Glutamatergic neuron (in vitro differentiated cells): ENCODE results near the gene PKHD1. TPM values are rescaled to one million over a fixed set of nuclear protein-coding genes. Genes with fewer than 3 reads are reported as not detected.
"Not testable (repeated sequence)": the region's sequence is repeated elsewhere in the genome, so short reads cannot be mapped to it uniquely, and the experiment has no call there.

Experiments
- DNase-seq: peaks from one replicate; pipeline ENCODE4 v3.0.0; 2022
- H3K27ac Mint-ChIP-seq: one replicate; pipeline ENCODE4 v1.8.0; 2020; ENCODE audit warnings: mild to moderate bottlenecking, mixed read lengths, inconsistent platforms; ENCODE audit not compliant: unreplicated experiment
- H3K27me3 Mint-ChIP-seq: one replicate; pipeline ENCODE4 v1.8.0; 2020; ENCODE audit warnings: mild to moderate bottlenecking, moderate library complexity, mixed read lengths, inconsistent platforms; ENCODE audit not compliant: unreplicated experiment
- H3K36me3 Mint-ChIP-seq: one replicate; pipeline ENCODE4 v1.8.0; 2020; ENCODE audit warnings: mild to moderate bottlenecking, mixed read lengths, inconsistent platforms; ENCODE audit not compliant: unreplicated experiment
- H3K4me1 Mint-ChIP-seq: one replicate; pipeline ENCODE4 v1.8.0; 2020; ENCODE audit warnings: mild to moderate bottlenecking, low read depth, mixed read lengths, inconsistent platforms; ENCODE audit not compliant: unreplicated experiment
- H3K4me3 Mint-ChIP-seq: one replicate; pipeline ENCODE4 v1.8.0; 2020; ENCODE audit warnings: mild to moderate bottlenecking, mixed read lengths, inconsistent platforms; ENCODE audit not compliant: unreplicated experiment
- H3K9me3 Mint-ChIP-seq: one replicate; pipeline ENCODE4 v1.8.0; 2020; ENCODE audit warnings: mild to moderate bottlenecking, moderate library complexity, mixed read lengths, inconsistent platforms; ENCODE audit not compliant: unreplicated experiment
- CTCF ChIP-seq: fragments of 200-600 bp; sonication (generic); IDR thresholded peaks from one replicate; pipeline ENCODE4 v1.5.0; 2021; ENCODE audit not compliant: partially characterized antibody, unreplicated experiment
- total RNA-seq: library from RNA; stranded (reverse); fragmentation: NEBNext Ultra II Directional; extraction: Animal tissue kit (Norgen Biotek cat#: 25700); gene quantifications from one replicate; pipeline ENCODE4 v1.2.1, GENCODE V29; 2021; ENCODE audit not compliant: unreplicated experiment

The PKHD1 gene
- total RNA-seq, 1 donor from 2014 or later = 0.02 TPM

- Mint-ChIP-seq H3K4me3 (no peak overlapping the region), H3K27ac (no peak overlapping the region), H3K9me3 (no peaks in the 10 kb centered on the region), H3K36me3 (no peaks in the 10 kb centered on the region), H3K27me3 (no peaks in the 10 kb centered on the region), H3K4me1 (no peaks in the 10 kb centered on the region)
- no peak for TF ChIP-seq CTCF
- no peak for DNase-seq
Measured at GRCh38 chr6:51949526-51949925, 137.9 kb downstream of the PKHD1 start.

- not testable (repeated sequence) for H3K27ac Mint-ChIP-seq, H3K4me1 Mint-ChIP-seq, H3K27me3 Mint-ChIP-seq, H3K9me3 Mint-ChIP-seq, H3K36me3 Mint-ChIP-seq, H3K4me3 Mint-ChIP-seq, DNase-seq
Measured at GRCh38 chr6:51939695-51940094, 147.7 kb downstream of the PKHD1 start.

- Mint-ChIP-seq H3K27me3 (no peaks in the 10 kb centered on the region), H3K36me3 (peaks cover 5% of the 10 kb centered on the region), H3K27ac (no peak overlapping the region), H3K4me1 (no peaks in the 10 kb centered on the region), H3K9me3 (no peaks in the 10 kb centered on the region), H3K4me3 (no peak overlapping the region)
- no peak for DNase-seq
- no peak for TF ChIP-seq CTCF
Measured at GRCh38 chr6:51936531-51937290, 150.7 kb downstream of the PKHD1 start.

GRCh38 chr6:51934098-51934497, 153.3 kb downstream of the PKHD1 start:
- peak; percentile 70 for TF ChIP-seq CTCF
- Mint-ChIP-seq H3K9me3 (no peaks in the 10 kb centered on the region), H3K27ac (no peak overlapping the region), H3K36me3 (peaks cover under 1% of the 10 kb centered on the region), H3K4me1 (no peaks in the 10 kb centered on the region), H3K4me3 (no peak overlapping the region), H3K27me3 (peaks cover 2% of the 10 kb centered on the region)
- DNase-seq = no peak

GRCh38 chr6:51932956-51933355, 154.5 kb downstream of the PKHD1 start:
- TF ChIP-seq CTCF = no peak
- no peak overlapping the region for H3K27ac Mint-ChIP-seq
- H3K4me3 Mint-ChIP-seq = no peak overlapping the region
- H3K27me3 Mint-ChIP-seq = peaks cover 2% of the 10 kb centered on the region
- H3K9me3 Mint-ChIP-seq = no peaks in the 10 kb centered on the region
- H3K36me3 Mint-ChIP-seq = no peaks in the 10 kb centered on the region
- DNase-seq = no peak
- no peaks in the 10 kb centered on the region for H3K4me1 Mint-ChIP-seq
